Neural progenitor cell (in vitro differentiated cells): Measurements from ENCODE around the gene OR2G6. TPM values are rescaled to one million over a fixed set of nuclear protein-coding genes. Genes with fewer than 3 reads are reported as not detected.
"Not testable (repeated sequence)": the region's sequence is repeated elsewhere in the genome, so short reads cannot be mapped to it uniquely, and the experiment has no call there.

ENCODE experiments used
- DNase-seq: peaks from one replicate; pipeline ENCODE4 v3.0.0-alpha.2; 2016; ENCODE audit warnings: low spot score
- H2AFZ ChIP-seq: fragments of 200-600 bp; sonication (generic); replicated peaks from 2 replicates; pipeline ENCODE4 v1.6.1; 2016; ENCODE audit warnings: antibody characterized with exemption
- H3F3A ChIP-seq: fragments of 200-600 bp; sonication (generic); 2 replicates; pipeline ENCODE4 v1.6.1; 2016; ENCODE audit warnings: antibody characterized with exemption, low read depth
- H3K27ac ChIP-seq: fragments of 200-600 bp; sonication (generic); 2 replicates; pipeline ENCODE4 v1.5.1; 2016; ENCODE audit warnings: mild to moderate bottlenecking
- H3K27me3 ChIP-seq: fragments of 200-600 bp; sonication (generic); 2 replicates; pipeline ENCODE4 v1.6.1; 2016; ENCODE audit warnings: mild to moderate bottlenecking, moderate library complexity
- H3K36me3 ChIP-seq: fragments of 200-600 bp; sonication (generic); 2 replicates; pipeline ENCODE4 v1.5.1; 2016
- H3K4me1 ChIP-seq: fragments of 200-600 bp; sonication (generic); 2 replicates; pipeline ENCODE4 v1.6.1; 2016; ENCODE audit warnings: mixed run types
- H3K4me2 ChIP-seq: fragments of 200-600 bp; sonication (generic); 2 replicates; pipeline ENCODE4 v1.6.1; 2016
- H3K4me3 ChIP-seq: fragments of 200-600 bp; sonication (generic); 2 replicates; pipeline ENCODE4 v1.5.1; 2016
- H3K79me2 ChIP-seq: fragments of 200-600 bp; sonication (generic); 2 replicates; pipeline ENCODE4 v1.6.1; 2016; ENCODE audit warnings: low read depth
- H3K9ac ChIP-seq: fragments of 200-600 bp; sonication (generic); 2 replicates; pipeline ENCODE4 v1.6.1; 2016
- H3K9me3 ChIP-seq: fragments of 200-600 bp; sonication (generic); 2 replicates; pipeline ENCODE4 v1.5.1; 2016; ENCODE audit warnings: low read depth
- H4K20me1 ChIP-seq: fragments of 200-600 bp; sonication (generic); 2 replicates; pipeline ENCODE4 v1.6.1; 2016; ENCODE audit warnings: low read depth
- H3K27ac Mint-ChIP-seq: 3 replicates; pipeline ENCODE4 v1.8.0; 2021; ENCODE audit warnings: mixed read lengths
- H3K27me3 Mint-ChIP-seq: 2 replicates; pipeline ENCODE4 v1.8.0; 2022; ENCODE audit warnings: low read depth, mild to moderate bottlenecking, inconsistent platforms, moderate library complexity, mixed read lengths; ENCODE audit not compliant: insufficient read depth
- H3K36me3 Mint-ChIP-seq: 3 replicates; pipeline ENCODE4 v1.8.0; 2021; ENCODE audit warnings: mixed read lengths
- H3K4me1 Mint-ChIP-seq: 3 replicates; pipeline ENCODE4 v1.8.0; 2021; ENCODE audit warnings: mixed read lengths
- H3K4me3 Mint-ChIP-seq: 3 replicates; pipeline ENCODE4 v1.8.0; 2021; ENCODE audit warnings: mild to moderate bottlenecking, moderate library complexity, mixed read lengths
- H3K9me3 Mint-ChIP-seq: 3 replicates; pipeline ENCODE4 v1.8.0; 2020; ENCODE audit warnings: mixed read lengths
- EZH2 ChIP-seq: fragments of 200-600 bp; sonication (generic); IDR thresholded peaks from 2 replicates; pipeline ENCODE4 v1.6.1; 2017; ENCODE audit warnings: antibody characterized with exemption, mild to moderate bottlenecking, moderate library complexity
- EZH2phosphoT487 ChIP-seq: fragments of 200-600 bp; sonication (generic); IDR thresholded peaks from 2 replicates; pipeline ENCODE4 v1.6.1; 2017; ENCODE audit warnings: antibody characterized with exemption
- total RNA-seq: library from RNA; depleted of rRNA; stranded (reverse); fragments of >200 nt; gene quantifications from 2 replicates; pipeline ENCODE4 v1.2.3, GENCODE V29; 2015; ENCODE audit warnings: low replicate concordance
- TF ChIP-seq, protein P1 (sequence below): fragments of 200-600 bp; sonication (generic); IDR thresholded peaks from 2 replicates; pipeline ENCODE4 v1.5.1; 2017; ENCODE audit warnings: antibody characterized with exemption, mild to moderate bottlenecking

The OR2G6 gene
- total RNA-seq = not detected in 2 replicates

DNA sequence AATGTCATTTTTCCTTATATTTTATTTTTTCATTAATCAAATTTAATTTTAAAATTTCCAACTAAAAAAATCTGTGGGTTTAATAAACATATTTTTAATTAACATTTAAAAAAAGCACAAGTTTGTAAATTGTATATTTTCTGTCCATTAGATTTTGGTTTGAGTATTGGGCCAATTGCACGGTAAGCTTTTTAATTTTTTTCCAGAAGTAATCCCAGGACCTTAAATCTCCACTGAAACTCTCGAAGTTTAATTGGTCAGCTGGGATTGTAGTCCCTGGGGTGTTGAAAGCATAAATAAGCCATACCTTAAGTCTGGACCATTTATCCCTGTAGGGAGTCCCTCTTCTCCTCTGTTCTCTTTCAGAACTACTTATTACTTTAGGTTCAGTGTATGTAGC, at the start of gene OR2G6:
OR2G6 (plus strand) TSS at position 301 of the 400 bp plus-strand sequence. CDS start 13,574 bp downstream, outside the sequence.
- H3K27me3 Mint-ChIP-seq, H3K79me2 ChIP-seq, H3K4me3 Mint-ChIP-seq, H3K27me3 ChIP-seq, H3K36me3 ChIP-seq, H2AFZ ChIP-seq, H3F3A ChIP-seq, H3K27ac Mint-ChIP-seq, H3K9ac ChIP-seq, H3K27ac ChIP-seq, H3K4me1 ChIP-seq, H3K36me3 Mint-ChIP-seq, H3K9me3 Mint-ChIP-seq, H3K4me1 Mint-ChIP-seq, H3K4me3 ChIP-seq, H4K20me1 ChIP-seq, DNase-seq, H3K9me3 ChIP-seq, H3K4me2 ChIP-seq: not testable (repeated sequence)

DNA sequence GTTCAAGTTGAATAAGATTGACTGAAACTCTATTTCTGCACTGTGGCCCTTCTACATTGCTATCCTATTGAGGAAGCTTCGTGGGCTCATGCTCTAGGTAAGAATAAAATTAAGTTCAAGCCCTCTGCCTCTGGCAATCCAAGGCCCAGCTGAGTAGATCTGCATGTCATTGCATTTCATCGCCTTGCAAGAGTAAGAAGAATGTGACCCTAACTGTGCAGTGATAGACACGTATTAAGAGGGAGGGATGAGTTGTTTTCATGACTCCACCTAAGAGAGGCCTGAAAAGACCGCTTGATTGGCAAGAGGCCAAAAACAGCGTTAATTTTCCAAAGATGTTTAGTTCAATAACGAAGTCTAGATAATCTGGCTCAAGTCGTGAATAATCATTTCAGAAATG, 48.8 kb upstream of the OR2G6 start:
- not testable (repeated sequence) for H3K4me3 ChIP-seq, H3K27ac Mint-ChIP-seq, H3K4me3 Mint-ChIP-seq, H3K4me2 ChIP-seq, H4K20me1 ChIP-seq, H2AFZ ChIP-seq, DNase-seq, H3K27me3 Mint-ChIP-seq, H3K27me3 ChIP-seq, H3K9ac ChIP-seq, H3K4me1 ChIP-seq, H3K27ac ChIP-seq, H3K36me3 ChIP-seq, H3K79me2 ChIP-seq, H3F3A ChIP-seq, H3K4me1 Mint-ChIP-seq, H3K36me3 Mint-ChIP-seq
- H3K9me3 Mint-ChIP-seq = peaks cover 13% of the 10 kb centered on the region
- H3K9me3 ChIP-seq = peaks cover 18% of the 10 kb centered on the region

DNA sequence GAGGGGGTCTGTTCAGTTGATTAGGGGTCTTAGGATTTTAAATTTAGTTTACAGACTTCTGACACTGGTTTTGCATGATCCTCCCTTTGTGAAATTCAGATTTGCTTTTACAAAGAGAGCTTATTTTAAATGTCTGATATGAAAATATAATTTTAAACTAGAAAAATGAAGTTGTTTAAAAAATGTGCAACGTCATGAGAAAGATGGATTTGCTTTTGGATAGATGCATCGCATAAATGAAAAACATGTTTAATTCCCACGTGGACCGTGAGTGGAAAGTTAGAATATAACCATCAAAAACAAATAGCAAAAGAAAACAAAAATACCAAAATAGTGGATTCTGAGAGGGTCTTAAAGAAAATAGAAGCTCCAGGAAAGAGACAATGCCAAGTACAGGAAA, 36.7 kb upstream of the OR2G6 start:
- H3K9me3 ChIP-seq = no peaks in the 10 kb centered on the region
- no peak overlapping the region for H3K4me3 ChIP-seq
- H2AFZ ChIP-seq = no peak overlapping the region
- no peaks in the 10 kb centered on the region for H3K4me1 ChIP-seq
- Mint-ChIP-seq H3K27me3 (no peaks in the 10 kb centered on the region), H3K36me3 (no peaks in the 10 kb centered on the region), H3K4me3 (no peak overlapping the region), H3K9me3 (peaks cover 17% of the 10 kb centered on the region), H3K27ac (no peak overlapping the region), H3K4me1 (no peaks in the 10 kb centered on the region)
- no peak overlapping the region for H3K27ac ChIP-seq
- H3K27me3 ChIP-seq = no peaks in the 10 kb centered on the region
- H4K20me1 ChIP-seq = no peaks in the 10 kb centered on the region
- TF ChIP-seq, protein P1, sequence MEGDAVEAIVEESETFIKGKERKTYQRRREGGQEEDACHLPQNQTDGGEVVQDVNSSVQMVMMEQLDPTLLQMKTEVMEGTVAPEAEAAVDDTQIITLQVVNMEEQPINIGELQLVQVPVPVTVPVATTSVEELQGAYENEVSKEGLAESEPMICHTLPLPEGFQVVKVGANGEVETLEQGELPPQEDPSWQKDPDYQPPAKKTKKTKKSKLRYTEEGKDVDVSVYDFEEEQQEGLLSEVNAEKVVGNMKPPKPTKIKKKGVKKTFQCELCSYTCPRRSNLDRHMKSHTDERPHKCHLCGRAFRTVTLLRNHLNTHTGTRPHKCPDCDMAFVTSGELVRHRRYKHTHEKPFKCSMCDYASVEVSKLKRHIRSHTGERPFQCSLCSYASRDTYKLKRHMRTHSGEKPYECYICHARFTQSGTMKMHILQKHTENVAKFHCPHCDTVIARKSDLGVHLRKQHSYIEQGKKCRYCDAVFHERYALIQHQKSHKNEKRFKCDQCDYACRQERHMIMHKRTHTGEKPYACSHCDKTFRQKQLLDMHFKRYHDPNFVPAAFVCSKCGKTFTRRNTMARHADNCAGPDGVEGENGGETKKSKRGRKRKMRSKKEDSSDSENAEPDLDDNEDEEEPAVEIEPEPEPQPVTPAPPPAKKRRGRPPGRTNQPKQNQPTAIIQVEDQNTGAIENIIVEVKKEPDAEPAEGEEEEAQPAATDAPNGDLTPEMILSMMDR = no peak
- TF ChIP-seq EZH2 = no peak
- no peak for TF ChIP-seq EZH2phosphoT487
- no peaks in the 10 kb centered on the region for H3K36me3 ChIP-seq
- no peaks in the 10 kb centered on the region for H3K79me2 ChIP-seq
- no peaks in the 10 kb centered on the region for H3F3A ChIP-seq
- no peak for DNase-seq
- H3K4me2 ChIP-seq = no peak overlapping the region
- no peak overlapping the region for H3K9ac ChIP-seq

DNA sequence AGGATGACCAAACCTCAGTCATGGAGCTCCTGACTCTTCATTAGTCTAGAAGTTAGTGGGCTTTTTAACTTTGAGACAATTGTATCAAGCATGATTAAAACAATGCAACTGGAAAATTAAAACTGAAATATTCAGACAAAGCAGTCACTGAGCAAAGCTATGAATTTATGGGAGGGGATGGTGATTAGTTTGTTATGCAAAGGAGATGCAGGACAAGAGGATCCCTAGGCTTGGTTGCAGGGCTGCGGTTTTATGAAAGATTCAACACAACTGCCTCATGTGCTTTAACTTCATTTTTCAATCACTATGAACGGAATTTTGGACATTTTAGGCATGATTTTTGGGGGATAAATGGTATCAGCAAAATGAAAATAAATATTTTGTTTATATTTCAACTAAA, 35.8 kb upstream of the OR2G6 start:
- not testable (repeated sequence) for H3K4me3 ChIP-seq, H3K79me2 ChIP-seq, H3K27ac Mint-ChIP-seq, H3K4me3 Mint-ChIP-seq, H3K9ac ChIP-seq, H3K4me1 Mint-ChIP-seq, H3K36me3 ChIP-seq, H2AFZ ChIP-seq, H3K27me3 Mint-ChIP-seq, H3K36me3 Mint-ChIP-seq, H3F3A ChIP-seq, DNase-seq, H3K27me3 ChIP-seq, H3K27ac ChIP-seq, H3K9me3 ChIP-seq, H4K20me1 ChIP-seq, H3K4me1 ChIP-seq, H3K4me2 ChIP-seq
- peaks cover 19% of the 10 kb centered on the region for H3K9me3 Mint-ChIP-seq

DNA sequence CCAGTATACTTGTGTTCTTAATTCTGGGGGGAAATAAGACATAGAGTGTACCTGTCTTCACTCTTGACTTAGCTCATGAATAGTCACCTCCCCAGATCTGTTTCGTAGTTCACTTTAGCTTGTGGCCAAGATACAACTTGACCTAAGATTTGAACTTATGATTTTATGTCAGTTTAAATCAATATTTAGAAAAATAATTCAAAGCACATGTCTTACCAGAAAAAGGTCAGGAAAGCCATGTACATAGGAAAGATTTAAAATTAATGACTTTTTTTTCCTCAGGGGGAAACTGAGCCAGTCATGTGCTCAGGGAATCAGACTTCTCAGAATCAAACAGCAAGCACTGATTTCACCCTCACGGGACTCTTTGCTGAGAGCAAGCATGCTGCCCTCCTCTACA, 34.8 kb upstream of the OR2G6 start, which contains the start of gene OR2T3:
OR2T3 (plus strand) TSS at position 301 of the 400 bp plus-strand sequence; CDS start at position 301, 0 bp downstream.
- not testable (repeated sequence) for H3K4me2 ChIP-seq, H3K79me2 ChIP-seq, H3K4me3 Mint-ChIP-seq, H3K27me3 ChIP-seq, H3K27me3 Mint-ChIP-seq, H3K9ac ChIP-seq, H3K36me3 ChIP-seq, H2AFZ ChIP-seq, DNase-seq, H3K4me3 ChIP-seq, H3K4me1 Mint-ChIP-seq, H3K36me3 Mint-ChIP-seq, H3K27ac ChIP-seq, H3K4me1 ChIP-seq, H3K27ac Mint-ChIP-seq, H4K20me1 ChIP-seq, H3F3A ChIP-seq, H3K9me3 ChIP-seq
- peaks cover 19% of the 10 kb centered on the region for H3K9me3 Mint-ChIP-seq

DNA sequence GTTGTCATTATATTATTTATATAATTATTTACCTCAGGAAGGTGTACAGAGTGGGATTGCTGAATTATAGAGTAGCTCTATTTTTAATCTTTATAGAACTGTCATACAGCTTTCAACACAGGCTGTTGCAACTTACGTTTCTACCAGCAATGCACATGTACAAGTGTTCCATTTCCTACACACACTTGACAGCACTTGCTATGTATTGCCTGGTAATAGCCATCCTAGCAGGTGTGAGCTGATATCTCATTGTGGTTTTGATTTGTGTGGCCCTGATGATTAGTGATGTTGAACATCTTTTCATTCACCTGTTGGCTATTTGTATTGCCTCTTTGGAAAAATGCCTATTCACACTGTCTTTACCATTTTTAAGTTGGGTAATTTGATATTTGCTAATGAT, 32.2 kb upstream of the OR2G6 start:
- H3F3A ChIP-seq, H3K4me3 ChIP-seq, H3K79me2 ChIP-seq, H2AFZ ChIP-seq, H3K9ac ChIP-seq, H3K4me3 Mint-ChIP-seq, H3K4me2 ChIP-seq, H3K4me1 ChIP-seq, H3K27me3 ChIP-seq, DNase-seq, H3K4me1 Mint-ChIP-seq, H3K27ac Mint-ChIP-seq, H3K36me3 ChIP-seq, H3K27me3 Mint-ChIP-seq, H4K20me1 ChIP-seq, H3K36me3 Mint-ChIP-seq, H3K27ac ChIP-seq, H3K9me3 ChIP-seq: not testable (repeated sequence)
- peaks cover 20% of the 10 kb centered on the region for H3K9me3 Mint-ChIP-seq

DNA sequence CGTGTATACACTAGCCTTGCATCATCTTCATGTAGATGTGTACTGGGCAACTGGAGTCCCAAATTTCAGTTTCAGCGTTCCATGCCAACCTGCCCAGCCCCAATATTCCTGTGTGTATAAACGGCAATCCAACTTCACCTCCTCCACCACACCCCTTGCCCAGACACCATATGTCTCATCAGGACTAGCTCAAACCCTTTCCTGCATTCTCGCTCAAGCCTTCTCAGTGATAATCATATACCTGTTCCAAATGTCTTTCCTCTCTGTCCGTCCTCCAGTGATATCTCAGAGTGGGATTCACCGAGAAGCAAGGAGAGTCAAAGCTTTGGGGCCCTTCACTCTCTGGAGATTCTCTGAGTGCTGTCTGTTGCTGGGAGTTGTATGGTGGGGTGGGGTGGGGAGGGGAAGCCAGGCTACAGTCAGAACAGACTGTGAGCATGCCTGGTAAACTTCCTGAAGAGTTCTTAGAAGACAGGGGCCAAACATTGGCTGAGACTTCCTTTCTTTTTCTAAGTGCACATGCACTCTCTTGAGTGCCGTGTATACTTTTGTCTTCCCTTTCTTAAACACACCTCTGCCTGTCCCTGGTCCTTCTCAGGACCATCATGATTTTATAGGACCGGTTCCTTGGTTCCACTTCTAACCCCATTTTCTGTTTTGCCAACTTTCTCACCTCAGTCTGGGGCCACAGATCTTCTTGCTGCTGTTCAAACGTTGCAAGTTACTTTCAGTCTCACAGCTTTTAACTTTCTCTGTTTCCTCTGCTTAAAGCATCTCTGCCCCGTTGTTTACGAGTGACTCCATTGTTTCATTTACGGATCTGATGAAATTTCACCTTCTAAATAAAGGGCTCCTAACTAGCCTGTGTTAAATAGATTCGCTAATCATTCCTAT, 25.9 kb upstream of the OR2G6 start:
- not testable (repeated sequence) for H3K27me3 Mint-ChIP-seq, H3K4me3 ChIP-seq, H3K36me3 ChIP-seq, H3K36me3 Mint-ChIP-seq, H3K4me2 ChIP-seq, H3K4me1 Mint-ChIP-seq, H3K4me3 Mint-ChIP-seq, H3K9ac ChIP-seq, H3K79me2 ChIP-seq, H4K20me1 ChIP-seq, DNase-seq, H2AFZ ChIP-seq, H3K9me3 ChIP-seq, H3K4me1 ChIP-seq, H3K27ac Mint-ChIP-seq, H3K27ac ChIP-seq, H3K27me3 ChIP-seq, H3F3A ChIP-seq, H3K9me3 Mint-ChIP-seq
